SW480 (cell line): ENCODE results near the gene CNTNAP2.

Source experiments
- DNase-seq: peaks from one replicate; pipeline ENCODE4 v3.0.0-alpha.2; 2016; ENCODE audit warnings: low spot score

The CNTNAP2 gene

GRCh38 chr7:147261693-147262092, 1145.1 kb downstream of the CNTNAP2 start:
- no peak for DNase-seq

DNA sequence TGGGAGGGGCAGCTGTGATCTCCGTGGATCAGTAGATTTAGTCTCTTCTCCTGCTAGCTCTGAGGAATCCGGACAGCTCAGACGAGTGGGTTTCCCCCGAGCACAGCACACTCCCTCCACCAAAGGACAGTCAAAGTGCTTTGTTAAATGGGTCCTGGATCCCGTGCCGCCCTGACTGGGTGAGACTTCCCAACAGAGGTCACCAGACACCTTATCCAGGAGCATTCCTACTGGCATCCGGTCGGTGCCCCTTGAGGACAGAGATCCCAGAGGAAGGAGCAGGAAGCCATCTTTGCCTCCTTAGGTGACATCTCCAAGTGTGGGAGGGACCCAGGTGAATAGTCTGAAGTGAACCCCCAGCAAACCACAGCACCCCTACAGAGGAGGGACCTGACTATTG, 1148.9 kb downstream of the CNTNAP2 start:
- DNase-seq, result no peak

- DNase-seq, result no peak
These were observed 1159.5 kb downstream of the CNTNAP2 start for GRCh38 chr7:147276106-147276505.

GRCh38 chr7:147276783-147277370, 1160.3 kb downstream of the CNTNAP2 start:
- no peak for DNase-seq

- DNase-seq, result no peak
These were observed 1162.9 kb downstream of the CNTNAP2 start for GRCh38 chr7:147279514-147279913.

GRCh38 chr7:147279964-147280374, 1163.4 kb downstream of the CNTNAP2 start:
- DNase-seq, result no peak

DNA sequence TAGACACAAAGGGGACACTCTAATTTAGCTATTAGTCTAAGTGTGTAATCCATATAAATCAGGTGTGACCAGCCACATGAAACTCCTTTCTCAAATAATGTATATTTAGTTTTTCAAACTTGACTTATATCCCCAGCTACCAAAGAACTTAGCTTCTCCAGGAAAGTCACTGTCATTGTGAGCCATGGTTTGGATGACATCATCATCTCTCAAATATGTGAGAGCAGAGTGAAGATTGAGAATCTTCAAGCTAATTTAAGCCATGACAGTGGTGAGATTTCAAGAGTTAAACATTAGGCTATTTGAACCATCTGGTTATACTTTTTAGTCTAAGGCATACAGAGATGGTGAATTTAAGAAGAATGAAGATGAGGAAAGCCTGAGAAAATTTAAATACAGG, 1165.6 kb downstream of the CNTNAP2 start:
- DNase-seq, result no peak

DNA sequence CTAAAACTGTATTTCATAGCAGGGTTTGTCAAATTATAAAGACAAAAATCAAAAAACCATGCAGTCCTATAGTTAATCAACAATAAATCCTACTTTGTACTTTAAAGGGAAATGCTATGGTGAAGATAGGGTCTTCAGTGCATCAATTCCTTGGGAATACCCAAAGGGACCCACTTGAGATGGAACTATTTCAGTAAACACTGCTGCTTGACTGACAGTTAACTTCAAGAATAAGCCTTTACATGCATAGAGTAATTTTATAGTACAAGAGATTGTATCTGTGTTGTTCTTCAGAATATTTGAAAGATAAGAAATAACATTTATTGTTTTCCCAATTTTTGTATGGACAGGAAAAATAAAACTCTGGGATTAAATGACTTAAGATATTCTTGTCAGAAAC, 1179.6 kb downstream of the CNTNAP2 start:
- DNase-seq, result no peak

- DNase-seq, result no peak
These were observed 1180.4 kb downstream of the CNTNAP2 start for GRCh38 chr7:147296986-147297385.

DNA sequence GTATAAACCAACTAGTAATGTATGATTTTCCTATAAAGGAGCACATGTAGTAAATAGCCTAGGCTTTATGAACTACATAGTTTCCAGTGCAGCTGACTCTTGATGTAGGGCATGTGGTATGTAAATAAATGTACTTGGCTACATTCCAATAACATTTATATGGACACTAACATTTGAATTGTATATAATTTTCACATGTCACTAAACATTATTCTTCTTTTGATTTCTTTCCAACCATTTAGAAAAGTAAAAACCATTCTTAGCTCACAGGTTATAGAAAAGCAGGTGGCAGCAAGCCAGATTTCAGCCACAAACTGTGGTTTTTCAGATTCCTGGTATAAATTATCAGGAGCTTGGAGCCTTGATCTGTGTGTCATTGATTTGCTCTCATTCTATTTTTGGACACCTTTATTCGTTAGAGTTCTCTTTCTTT, 1182.0 kb downstream of the CNTNAP2 start:
- DNase-seq, result no peak

GRCh38 chr7:147300293-147300692, 1183.7 kb downstream of the CNTNAP2 start:
- no peak for DNase-seq

DNA sequence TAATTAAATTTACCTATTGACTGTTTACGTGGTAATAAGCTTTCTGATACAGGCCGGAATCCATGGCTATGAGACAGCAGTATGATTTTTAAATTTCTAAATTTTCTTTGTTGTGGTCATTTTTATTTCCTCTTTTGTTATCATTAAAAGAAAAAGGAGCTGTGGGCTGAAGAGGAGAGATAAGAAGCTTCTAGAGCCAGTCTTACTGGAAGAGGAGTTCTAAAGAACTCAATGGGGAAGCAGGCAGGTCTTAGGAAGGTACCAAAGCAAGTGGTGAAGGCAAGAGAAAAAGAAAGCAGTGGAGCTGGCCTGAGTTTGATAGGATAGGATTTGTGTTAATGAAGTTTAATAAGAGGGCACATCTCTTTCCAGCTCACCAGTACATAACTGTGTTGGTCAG, 1187.8 kb downstream of the CNTNAP2 start:
- no peak for DNase-seq

DNA sequence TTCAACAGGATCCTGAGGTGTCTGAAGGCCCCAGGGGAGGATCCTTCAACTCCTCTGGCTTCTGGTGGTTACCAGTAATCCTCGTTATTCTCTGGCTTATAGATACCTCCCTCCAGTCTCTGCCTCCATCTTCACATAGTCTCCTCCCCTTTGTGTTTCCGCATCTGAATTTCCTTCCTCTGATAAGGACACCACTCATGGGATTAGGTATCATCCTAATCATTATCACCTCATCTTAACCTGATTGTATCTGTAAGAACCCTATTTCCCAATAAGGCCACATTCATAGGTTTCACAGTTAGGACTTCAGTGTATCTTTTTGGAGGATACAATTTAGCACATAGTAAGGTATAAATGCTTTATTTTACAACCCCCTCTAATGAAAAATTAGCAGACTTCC, 1189.2 kb downstream of the CNTNAP2 start:
- DNase-seq, result no peak

GRCh38 chr7:147308539-147308938, 1191.9 kb downstream of the CNTNAP2 start:
- DNase-seq, result no peak

DNA sequence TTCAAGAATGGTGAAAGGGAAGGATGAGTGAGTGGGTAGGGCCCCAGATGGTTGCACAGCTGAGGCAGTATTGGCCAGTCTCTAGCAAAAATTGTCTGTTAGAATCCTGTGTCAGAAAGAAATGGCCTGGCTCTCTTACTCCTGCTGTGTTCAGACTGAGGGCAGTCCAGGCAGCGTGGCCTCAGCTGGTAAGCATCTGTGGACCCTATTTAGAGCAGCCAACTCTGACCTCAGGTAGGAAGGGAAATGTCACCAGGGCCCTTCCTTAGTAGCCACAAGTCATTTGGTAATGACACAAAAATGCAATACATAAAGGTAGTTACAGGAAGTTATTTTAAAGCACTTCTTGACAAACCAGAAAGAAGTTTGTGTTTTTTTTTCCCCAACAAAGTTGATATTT, 1194.7 kb downstream of the CNTNAP2 start:
- no peak for DNase-seq

DNA sequence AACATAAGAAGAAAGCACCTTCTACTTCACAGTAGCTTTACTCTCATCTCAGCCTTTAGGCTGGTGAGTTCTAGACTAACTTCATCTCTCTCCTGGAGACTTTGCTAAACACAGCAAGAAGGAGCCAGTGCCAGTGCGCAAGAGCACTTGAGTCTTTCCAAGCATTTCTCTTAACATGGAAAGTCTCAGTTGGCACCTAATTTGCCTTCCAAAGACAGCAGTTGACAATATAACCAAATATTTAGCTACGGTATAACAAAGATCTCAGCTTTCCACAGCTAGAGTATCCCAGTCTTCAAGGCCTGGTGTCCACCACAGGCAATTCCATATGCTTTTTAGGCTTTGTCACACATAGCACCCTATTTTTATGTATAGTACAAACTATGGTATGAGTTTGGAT, 1204.9 kb downstream of the CNTNAP2 start:
- DNase-seq, result no peak

DNA sequence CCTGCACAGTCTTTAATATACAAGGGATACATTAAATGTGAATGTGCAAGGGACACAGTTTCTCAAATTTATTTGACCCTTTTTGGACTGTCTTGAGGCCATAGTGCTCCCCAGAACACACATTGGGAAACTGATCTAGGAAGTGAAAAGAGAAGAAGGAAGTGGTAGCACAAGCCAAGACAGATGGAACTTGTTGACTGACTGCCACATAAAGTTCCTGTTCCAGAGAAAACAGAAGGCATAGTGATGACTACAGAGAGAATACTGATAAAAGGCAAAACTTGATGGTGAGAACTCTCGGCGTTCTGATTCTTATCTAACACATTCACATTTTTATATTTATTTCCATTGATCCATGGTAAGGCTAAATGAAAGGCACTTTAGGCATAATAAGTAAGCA, 1216.4 kb downstream of the CNTNAP2 start:
- DNase-seq, result no peak

DNA sequence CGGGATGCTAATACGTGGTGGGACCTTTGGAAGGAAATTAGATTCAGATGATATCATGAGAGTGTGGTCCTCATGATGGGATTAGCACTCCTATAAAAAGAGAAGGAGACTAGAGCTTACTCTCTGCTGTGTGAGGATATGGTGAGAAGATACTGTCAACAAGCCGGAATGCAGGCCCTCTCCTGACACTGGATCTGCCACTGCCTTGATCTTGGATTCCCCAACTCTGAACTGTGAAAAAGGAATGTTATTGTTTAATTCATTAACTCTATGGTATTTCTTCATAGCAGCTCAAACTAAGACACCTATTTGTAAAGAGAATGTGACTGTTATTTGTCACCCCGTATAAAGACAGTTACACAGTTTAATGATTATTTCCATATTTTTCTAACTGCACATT, 1246.5 kb downstream of the CNTNAP2 start:
- DNase-seq, result no peak

GRCh38 chr7:147376192-147376591, 1259.6 kb downstream of the CNTNAP2 start:
- DNase-seq, result no peak

GRCh38 chr7:147380926-147381325, 1264.3 kb downstream of the CNTNAP2 start:
- DNase-seq, result no peak

- DNase-seq, result no peak
These were observed 1277.7 kb downstream of the CNTNAP2 start for GRCh38 chr7:147394329-147394728.

- no peak for DNase-seq
These were observed 1283.7 kb downstream of the CNTNAP2 start for GRCh38 chr7:147400221-147400689.

DNA sequence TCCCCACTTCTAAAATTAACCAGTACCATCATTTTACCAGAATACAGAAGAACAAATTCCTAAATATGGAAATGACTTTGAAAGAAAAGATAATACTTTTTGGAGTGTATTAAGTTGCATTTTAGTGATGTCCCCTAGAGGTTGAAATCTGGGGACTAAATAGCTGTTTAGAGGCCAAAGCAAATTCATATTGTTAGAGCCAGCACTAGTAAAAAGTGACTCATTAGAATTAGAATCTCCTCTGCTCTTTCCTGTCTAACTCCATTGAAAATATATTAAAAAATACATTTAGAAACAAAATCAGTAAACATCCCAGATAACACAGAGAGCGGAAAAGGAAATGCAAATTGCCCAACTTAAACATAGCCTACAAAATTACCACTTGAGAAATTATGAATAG, 1284.3 kb downstream of the CNTNAP2 start:
- no peak for DNase-seq

GRCh38 chr7:147405621-147406020, 1289.0 kb downstream of the CNTNAP2 start:
- no peak for DNase-seq
